Measurements from ENCODE around the gene STYXL2.

- TF ChIP-seq BHLHE40 (IDR thresholded peaks at IDR 0.05; ENCODE audit: borderline replicate concordance) (no peak), SP1 (IDR thresholded peaks at IDR 0.05) (no peak), FOXM1 (IDR thresholded peaks at IDR 0.05; ENCODE audit: borderline replicate concordance) (no peak), HDGF (IDR thresholded peaks at IDR 0.05; ENCODE audit: borderline replicate concordance) (no peak)
Measured at GRCh38 chr1:167093846-167094516, at the start of gene STYXL2.
